Upper lobe of left lung (tissue), 4 donors: ENCODE results near the gene NAGA.

Experiments
- CTCF ChIP-seq, 6 experiments: fragments of 450-650 bp in 4 of 6; fragments of 200-600 bp in 2 of 6; sonication (generic) in 2 of 6; IDR thresholded peaks; one replicate each; pipeline ENCODE4 v1.5.1; 2016 to 2019; ENCODE audit warnings: antibody characterized with exemption in 6 of 6
- EP300 ChIP-seq, 4 donors: sonication (generic); formaldehyde crosslinking; IDR thresholded peaks; one replicate each; pipeline ENCODE4 v1.5.1; 2017; ENCODE audit warnings: antibody characterized with exemption in 4 of 4, control low read depth in 2 of 4
- POLR2A ChIP-seq, 4 donors: fragments of 450-650 bp; IDR thresholded peaks; one replicate each; pipeline ENCODE4 v1.5.1; 2016 to 2017; ENCODE audit warnings: antibody characterized with exemption in 4 of 4, mild to moderate bottlenecking in 2 of 4
- POLR2AphosphoS5 ChIP-seq, 2 donors: sonication (generic); formaldehyde crosslinking; IDR thresholded peaks; one replicate each; pipeline ENCODE4 v1.5.1; 2017; ENCODE audit warnings: antibody characterized with exemption in 2 of 2

DNA sequence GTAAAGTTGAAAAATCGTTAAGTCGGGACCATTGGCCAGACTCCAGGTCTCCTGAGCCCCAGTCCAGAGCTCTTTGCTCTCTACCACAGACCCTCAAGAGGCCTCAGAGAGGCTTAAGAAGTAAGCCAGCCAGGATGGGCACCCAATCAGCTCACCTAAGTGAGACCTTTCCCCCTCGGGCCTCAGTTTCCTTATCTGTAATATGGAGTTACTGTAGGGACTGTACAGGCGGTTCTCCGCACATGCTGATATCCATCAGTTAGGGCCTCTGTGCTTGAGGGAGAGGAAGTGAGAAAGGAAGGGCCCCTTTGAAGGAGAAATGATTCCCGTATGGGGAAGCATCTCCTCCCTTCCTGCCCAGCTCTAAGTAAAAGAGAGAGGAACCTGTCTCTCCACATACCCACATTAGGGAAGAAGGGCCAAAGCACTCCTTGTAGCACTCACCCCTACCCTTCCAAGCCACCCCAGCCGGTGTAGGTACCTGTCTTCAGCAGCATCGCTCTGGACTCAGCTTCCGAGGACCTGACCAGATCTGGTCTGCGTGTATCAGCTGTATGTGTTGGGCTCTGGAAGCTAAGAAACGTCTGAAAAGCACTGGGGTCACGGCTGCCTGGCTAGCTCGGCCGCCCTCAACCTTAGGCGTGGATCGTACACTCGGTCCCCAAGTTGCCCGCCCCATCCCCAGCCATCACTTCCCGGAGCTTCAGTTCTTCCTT, 653 bp downstream of the NAGA start:
- TF ChIP-seq CTCF (IDR thresholded peaks at IDR 0.05) (no peak), EP300 (IDR thresholded peaks at IDR 0.05) (no peak), POLR2A (IDR thresholded peaks at IDR 0.05) (no peak), POLR2AphosphoS5 (IDR thresholded peaks at IDR 0.05) (no peak)
